Upper lobe of left lung (tissue), 6 donors: ENCODE measurements around the gene ZBED4. TPM values are rescaled to one million over a fixed set of nuclear protein-coding genes. Genes with fewer than 3 reads are reported as not detected.
A peak's percentile ranks its signal among the peaks of the same experiment; 100 is the strongest.

ENCODE experiments used
- ATAC-seq, 2 donors: fragments of 200-7000 bp; cut with Tn5 transposase; one replicate each; pipeline ENCODE4 v1.9.1; 2022; ENCODE audit warnings: mild to moderate bottlenecking in 2 of 2, moderate library complexity in 2 of 2; ENCODE audit not compliant: low FRiP score in 2 of 2
- DNase-seq, 2 donors: peaks; one replicate each; pipeline ENCODE4 v3.0.0-alpha.2; 2019 to 2020
- H3K27ac ChIP-seq, 4 donors: fragments of 200-600 bp; sonication (generic); one replicate each; pipeline ENCODE4 v1.5.1; 2016 to 2019
- H3K27me3 ChIP-seq, 4 donors: fragments of 200-600 bp; sonication (generic); one replicate each; pipeline ENCODE4 v1.5.1; 2017 to 2019
- H3K36me3 ChIP-seq, 4 donors: fragments of 200-600 bp; sonication (generic); one replicate each; pipeline ENCODE4 v1.5.1; 2016 to 2019
- H3K4me1 ChIP-seq, 4 donors: fragments of 200-600 bp; sonication (generic); one replicate each; pipeline ENCODE4 v1.5.1; 2018 to 2019
- H3K4me3 ChIP-seq, 4 donors: fragments of 200-600 bp; sonication (generic); one replicate each; pipeline ENCODE4 v1.5.1; 2017 to 2019; ENCODE audit warnings: mild to moderate bottlenecking in 2 of 4, moderate library complexity in 1 of 4
- H3K9me3 ChIP-seq, 4 donors: fragments of 200-600 bp; sonication (generic); one replicate each; pipeline ENCODE4 v1.5.1; 2018 to 2019
- EP300 ChIP-seq, 4 donors: sonication (generic); formaldehyde crosslinking; IDR thresholded peaks; one replicate each; pipeline ENCODE4 v1.5.1; 2017; ENCODE audit warnings: antibody characterized with exemption in 4 of 4, control low read depth in 2 of 4
- POLR2A ChIP-seq, 4 donors: fragments of 450-650 bp; IDR thresholded peaks; one replicate each; pipeline ENCODE4 v1.5.1; 2016 to 2017; ENCODE audit warnings: antibody characterized with exemption in 4 of 4, mild to moderate bottlenecking in 2 of 4
- POLR2AphosphoS5 ChIP-seq, 2 donors: sonication (generic); formaldehyde crosslinking; IDR thresholded peaks; one replicate each; pipeline ENCODE4 v1.5.1; 2017; ENCODE audit warnings: antibody characterized with exemption in 2 of 2
- WGBS, 2 donors: methylation state at CpG; one replicate each; pipeline ENCODE4 v1.1.5; 2017 to 2018; 5-methylcytosine and 5-hydroxymethylcytosine counted together
- total RNA-seq, 6 donors: library from RNA; depleted of rRNA in 4 of 6; stranded (reverse); fragments of >200 nt in 4 of 6; gene quantifications; one replicate each; pipeline versions ENCODE4 v1.1.0 to v1.2.1, GENCODE V29; 2016 to 2021
- TF ChIP-seq, protein P1 (sequence below), 6 experiments: fragments of 450-650 bp in 4 of 6; fragments of 200-600 bp in 2 of 6; sonication (generic) in 2 of 6; IDR thresholded peaks; one replicate each; pipeline ENCODE4 v1.5.1; 2016 to 2019; ENCODE audit warnings: antibody characterized with exemption in 6 of 6
- donor health status: DM: no; HTN: no; CAD: no; lungs with moderate emphysema.
- donor health status: DM: no; HTN: yes; CAD: no; lungs with severe emphysema.

ZBED4 gene
- total RNA-seq, 6 donors from 2014 or later: 10.8 to 19.9 (median 15.5) TPM

DNA sequence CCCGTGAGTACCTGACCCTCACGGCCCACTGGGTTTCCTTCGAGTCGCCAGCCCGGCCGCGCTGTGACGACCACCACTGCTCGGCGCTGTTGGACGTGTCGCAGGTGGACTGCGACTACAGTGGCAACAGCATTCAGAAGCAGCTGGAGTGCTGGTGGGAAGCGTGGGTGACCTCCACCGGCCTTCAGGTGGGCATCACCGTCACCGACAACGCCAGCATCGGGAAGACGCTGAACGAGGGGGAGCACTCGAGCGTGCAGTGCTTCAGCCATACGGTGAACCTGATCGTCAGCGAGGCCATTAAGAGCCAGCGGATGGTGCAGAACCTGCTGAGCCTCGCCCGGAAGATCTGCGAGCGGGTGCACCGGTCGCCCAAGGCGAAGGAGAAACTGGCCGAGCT, 32.2 kb downstream of the ZBED4 start:
- TF ChIP-seq EP300 (IDR thresholded peaks at IDR 0.05) (no peak), POLR2A (IDR thresholded peaks at IDR 0.05) (no peak), POLR2AphosphoS5 (IDR thresholded peaks at IDR 0.05) (no peak)
- TF ChIP-seq, protein P1, sequence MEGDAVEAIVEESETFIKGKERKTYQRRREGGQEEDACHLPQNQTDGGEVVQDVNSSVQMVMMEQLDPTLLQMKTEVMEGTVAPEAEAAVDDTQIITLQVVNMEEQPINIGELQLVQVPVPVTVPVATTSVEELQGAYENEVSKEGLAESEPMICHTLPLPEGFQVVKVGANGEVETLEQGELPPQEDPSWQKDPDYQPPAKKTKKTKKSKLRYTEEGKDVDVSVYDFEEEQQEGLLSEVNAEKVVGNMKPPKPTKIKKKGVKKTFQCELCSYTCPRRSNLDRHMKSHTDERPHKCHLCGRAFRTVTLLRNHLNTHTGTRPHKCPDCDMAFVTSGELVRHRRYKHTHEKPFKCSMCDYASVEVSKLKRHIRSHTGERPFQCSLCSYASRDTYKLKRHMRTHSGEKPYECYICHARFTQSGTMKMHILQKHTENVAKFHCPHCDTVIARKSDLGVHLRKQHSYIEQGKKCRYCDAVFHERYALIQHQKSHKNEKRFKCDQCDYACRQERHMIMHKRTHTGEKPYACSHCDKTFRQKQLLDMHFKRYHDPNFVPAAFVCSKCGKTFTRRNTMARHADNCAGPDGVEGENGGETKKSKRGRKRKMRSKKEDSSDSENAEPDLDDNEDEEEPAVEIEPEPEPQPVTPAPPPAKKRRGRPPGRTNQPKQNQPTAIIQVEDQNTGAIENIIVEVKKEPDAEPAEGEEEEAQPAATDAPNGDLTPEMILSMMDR (IDR thresholded peaks at IDR 0.05): no peak
- Histone ChIP-seq H3K27ac (no peak overlapping the region), H3K36me3 (peaks cover 0 to 59% (median 32%) of the 10 kb centered on the region in 4 donors), H3K27me3 (no peaks in the 10 kb centered on the region), H3K9me3 (no peaks in the 10 kb centered on the region), H3K4me1 (no peaks in the 10 kb centered on the region), H3K4me3 (no peak overlapping the region)
- 97 to 98% methylated on average over 35 of the region's 35 CpGs for WGBS, 2 donors
- peak in 1 of 2 donors; percentile 69 for DNase-seq
- no peak for ATAC-seq

DNA sequence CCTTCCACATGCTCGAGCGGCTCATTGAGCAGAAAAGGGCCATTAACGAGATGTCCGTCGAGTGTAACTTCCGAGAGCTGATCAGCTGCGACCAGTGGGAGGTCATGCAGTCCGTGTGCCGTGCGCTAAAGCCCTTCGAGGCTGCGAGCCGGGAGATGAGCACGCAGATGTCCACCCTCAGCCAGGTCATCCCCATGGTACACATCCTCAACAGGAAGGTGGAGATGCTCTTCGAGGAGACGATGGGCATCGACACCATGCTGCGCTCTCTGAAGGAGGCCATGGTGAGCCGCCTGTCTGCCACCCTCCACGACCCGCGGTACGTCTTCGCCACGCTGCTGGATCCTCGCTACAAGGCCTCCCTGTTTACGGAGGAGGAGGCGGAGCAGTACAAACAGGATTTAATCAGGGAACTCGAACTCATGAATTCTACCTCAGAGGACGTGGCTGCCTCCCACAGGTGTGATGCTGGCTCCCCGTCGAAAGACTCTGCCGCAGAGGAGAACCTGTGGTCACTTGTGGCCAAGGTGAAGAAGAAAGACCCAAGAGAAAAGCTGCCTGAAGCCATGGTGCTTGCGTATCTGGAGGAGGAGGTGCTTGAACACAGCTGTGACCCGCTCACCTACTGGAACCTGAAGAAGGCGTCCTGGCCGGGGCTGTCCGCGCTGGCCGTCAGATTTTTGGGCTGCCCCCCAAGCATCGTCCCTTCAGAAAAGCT, 32.9 kb downstream of the ZBED4 start:
- DNase-seq: no peak
- H3K4me3 ChIP-seq: no peak overlapping the region
- TF ChIP-seq, protein P1 (IDR thresholded peaks at IDR 0.05): no peak
- TF ChIP-seq POLR2A (IDR thresholded peaks at IDR 0.05) (no peak), EP300 (IDR thresholded peaks at IDR 0.05) (no peak), POLR2AphosphoS5 (IDR thresholded peaks at IDR 0.05) (no peak)
- H3K4me1 ChIP-seq: no peaks in the 10 kb centered on the region
- 97 to 98% methylated on average over 41 of the region's 41 CpGs for WGBS, 2 donors
- H3K36me3 ChIP-seq: peaks cover 0 to 59% (median 32%) of the 10 kb centered on the region in 4 donors
- no peaks in the 10 kb centered on the region for H3K9me3 ChIP-seq
- no peaks in the 10 kb centered on the region for H3K27me3 ChIP-seq
- ATAC-seq: no peak
- no peak overlapping the region for H3K27ac ChIP-seq

DNA sequence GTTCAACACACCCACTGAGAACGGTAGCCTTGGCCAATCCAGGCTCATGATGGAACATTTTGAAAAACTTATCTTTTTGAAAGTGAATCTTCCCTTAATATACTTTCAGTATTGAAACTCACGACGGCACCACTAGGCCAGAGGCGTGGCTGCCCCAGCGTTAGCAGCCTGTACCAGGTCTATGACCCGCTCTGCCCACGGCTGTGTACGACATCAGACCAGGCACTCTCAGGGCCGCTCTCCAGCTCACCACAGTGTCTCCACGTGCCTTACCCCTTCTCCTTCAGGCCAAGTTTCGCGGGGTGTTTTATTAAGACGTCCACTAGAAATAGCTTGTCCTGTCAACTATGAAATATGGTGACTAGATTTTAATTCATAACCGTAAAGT, 33.4 kb downstream of the ZBED4 start:
- Histone ChIP-seq H3K27me3 (no peaks in the 10 kb centered on the region), H3K4me1 (no peaks in the 10 kb centered on the region), H3K9me3 (no peaks in the 10 kb centered on the region), H3K4me3 (no peak overlapping the region), H3K27ac (no peak overlapping the region), H3K36me3 (peaks cover 0 to 59% (median 32%) of the 10 kb centered on the region in 4 donors)
- 92 to 97% methylated on average over 14 of the region's 14 CpGs for WGBS, 2 donors
- no peak for ATAC-seq
- no peak for DNase-seq
- TF ChIP-seq POLR2A (IDR thresholded peaks at IDR 0.05) (no peak), POLR2AphosphoS5 (IDR thresholded peaks at IDR 0.05) (no peak), EP300 (IDR thresholded peaks at IDR 0.05) (no peak)
- TF ChIP-seq, protein P1 (IDR thresholded peaks at IDR 0.05): no peak

DNA sequence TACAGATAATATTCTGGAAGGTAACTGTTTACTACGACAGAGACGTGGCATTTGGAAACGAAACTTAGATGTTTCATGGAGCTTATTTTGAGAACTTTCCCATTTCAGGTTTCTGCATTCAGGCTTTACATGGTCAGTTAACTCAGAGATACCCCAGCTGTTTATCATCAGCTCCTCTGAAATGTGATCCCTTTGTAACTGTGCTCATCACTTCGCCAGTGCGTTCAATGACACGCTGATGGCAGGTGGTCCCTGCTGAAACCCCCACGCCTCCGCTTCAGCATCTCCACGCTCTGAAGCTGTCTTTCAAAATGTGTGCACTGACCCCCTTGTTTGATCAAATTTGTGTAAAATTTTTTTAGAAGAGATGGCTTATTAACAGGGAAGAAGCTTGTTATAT, 34.1 kb downstream of the ZBED4 start:
- Histone ChIP-seq H3K27me3 (no peaks in the 10 kb centered on the region), H3K4me1 (no peaks in the 10 kb centered on the region), H3K36me3 (peaks cover 0 to 63% (median 32%) of the 10 kb centered on the region in 4 donors), H3K27ac (no peak overlapping the region), H3K9me3 (no peaks in the 10 kb centered on the region), H3K4me3 (no peak overlapping the region)
- 95 to 97% methylated on average over 9 of the region's 9 CpGs for WGBS, 2 donors
- TF ChIP-seq POLR2A (IDR thresholded peaks at IDR 0.05): no peak
- TF ChIP-seq POLR2AphosphoS5 (IDR thresholded peaks at IDR 0.05): no peak
- TF ChIP-seq, protein P1 (IDR thresholded peaks at IDR 0.05): no peak
- TF ChIP-seq EP300 (IDR thresholded peaks at IDR 0.05): no peak
- ATAC-seq (no peak), DNase-seq (no peak)

DNA sequence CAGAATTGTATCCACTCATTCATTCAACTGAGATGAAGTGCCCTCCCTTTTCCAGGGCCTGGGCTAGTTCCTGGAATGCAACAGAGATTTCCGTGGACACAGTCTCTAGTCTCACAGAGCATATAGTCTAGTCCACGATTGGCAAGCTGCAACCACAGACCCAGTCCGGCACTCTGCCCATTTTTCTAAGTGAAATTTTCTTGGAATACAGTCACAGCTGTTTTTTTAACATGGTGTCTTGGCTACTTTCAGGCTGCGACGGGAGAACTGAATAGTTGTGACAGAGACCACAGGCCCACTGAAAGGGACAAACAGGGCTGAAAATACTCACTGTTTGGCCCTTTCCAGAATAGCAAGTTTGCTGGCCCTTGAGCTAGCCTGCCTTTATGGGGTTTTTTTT, 35.4 kb downstream of the ZBED4 start:
- 89 to 92% methylated on average over 5 of the region's 5 CpGs for WGBS, 2 donors

More for the DNA sequence above, 35.4 kb downstream of the ZBED4 start:
- H3K4me1 ChIP-seq: no peaks in the 10 kb centered on the region
- ATAC-seq (no peak), DNase-seq (no peak)
- no peak overlapping the region for H3K27ac ChIP-seq
- H3K4me3 ChIP-seq: no peak overlapping the region
- H3K27me3 ChIP-seq: no peaks in the 10 kb centered on the region
- TF ChIP-seq POLR2AphosphoS5 (IDR thresholded peaks at IDR 0.05): no peak
- TF ChIP-seq EP300 (IDR thresholded peaks at IDR 0.05): no peak
- no peak for TF ChIP-seq POLR2A (IDR thresholded peaks at IDR 0.05)
- TF ChIP-seq, protein P1 (IDR thresholded peaks at IDR 0.05): no peak
- no peaks in the 10 kb centered on the region for H3K9me3 ChIP-seq
- H3K36me3 ChIP-seq: peaks cover 0 to 55% (median 29%) of the 10 kb centered on the region in 4 donors
